Activated CD8-positive, alpha-beta memory T cell treated with anti-CD3 and anti-CD28 coated beads for 48 hours (primary cell): Measurements from ENCODE around the gene KCNS1.

ENCODE experiments used
- DNase-seq, 3 experiments: peaks; one replicate each; pipeline ENCODE4 v3.0.0-alpha.2; 2020; ENCODE audit warnings: low read depth in 2 of 3, low spot score in 2 of 3

Gene KCNS1

DNA sequence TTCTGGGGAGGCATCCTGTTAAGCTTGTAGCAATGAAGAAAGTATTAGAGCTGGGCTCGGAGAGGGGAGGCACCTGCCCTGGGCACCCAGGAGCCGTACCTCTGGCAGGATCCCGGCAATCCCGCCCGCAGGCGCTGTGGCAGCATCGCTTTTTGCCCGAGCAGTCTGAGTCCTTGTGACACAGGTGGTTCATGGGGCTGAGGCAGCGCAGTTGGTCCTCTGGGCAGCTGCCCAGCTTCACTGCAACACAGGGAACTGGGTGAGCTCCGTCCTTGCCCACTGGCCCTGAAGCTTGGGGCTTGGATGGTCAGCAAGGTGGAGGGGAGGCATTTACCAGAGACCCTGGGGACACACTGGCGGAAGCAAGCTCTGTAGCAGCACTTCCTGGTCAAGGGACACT lies 9.4 kb upstream of the KCNS1 start:
- no peak for DNase-seq

DNA sequence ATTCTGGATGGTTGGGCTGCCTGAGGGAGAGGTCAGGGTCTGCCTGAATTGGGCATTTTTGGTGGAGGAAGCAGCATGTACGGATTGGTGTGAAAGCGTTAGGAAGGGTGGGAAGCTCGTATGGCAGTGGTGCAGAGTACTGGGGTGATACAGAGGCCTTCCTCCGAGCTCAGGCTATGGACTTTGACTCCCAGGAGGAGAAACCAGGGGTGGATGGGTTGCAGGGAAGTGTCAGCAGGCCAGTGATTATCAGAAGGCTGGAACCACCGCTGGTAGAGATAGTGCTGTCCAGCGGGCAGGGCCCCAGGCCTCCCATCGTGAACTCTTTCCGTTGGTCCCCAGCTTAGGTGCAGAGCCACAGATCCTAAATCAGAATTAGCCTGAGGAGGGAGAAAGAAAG lies 8.7 kb upstream of the KCNS1 start:
- no peak for DNase-seq

DNA sequence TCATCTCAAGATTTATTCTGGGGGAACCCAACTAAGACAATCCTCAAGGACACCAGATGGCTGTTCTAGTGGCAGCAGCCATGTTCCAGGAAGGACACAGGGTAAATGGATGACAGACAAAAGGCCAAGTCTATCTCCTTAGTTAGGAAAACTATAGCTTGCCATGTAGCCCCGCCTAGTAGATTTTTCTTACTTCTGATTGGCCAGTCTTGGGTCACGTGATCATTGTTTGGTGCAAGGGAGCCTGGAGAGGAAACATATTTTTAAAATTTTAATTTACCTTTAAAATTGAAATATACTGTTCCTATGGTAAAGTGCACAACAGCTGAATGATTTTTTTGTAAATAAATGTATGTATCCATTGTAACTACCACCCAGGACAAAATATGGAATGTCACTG lies 4.4 kb upstream of the KCNS1 start:
- DNase-seq: no peak

DNA sequence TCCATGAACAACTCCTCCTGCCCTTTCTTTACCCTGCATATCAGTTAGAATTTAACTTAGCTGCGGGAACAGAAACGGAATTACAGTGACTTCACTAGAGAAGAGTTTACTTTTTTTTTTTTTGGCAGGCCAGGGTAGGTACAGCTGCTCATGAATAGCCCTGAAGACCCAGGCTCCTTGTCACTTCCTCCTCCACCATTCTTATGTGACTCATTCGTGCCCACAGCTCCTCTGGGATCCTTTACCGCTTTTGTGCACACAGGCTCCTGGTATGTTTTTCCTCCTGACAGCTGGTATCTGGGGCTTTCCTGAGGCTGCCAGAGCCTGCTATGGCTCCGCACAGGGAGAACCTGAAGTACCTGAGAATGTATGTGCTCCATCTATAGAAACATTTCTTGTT lies 3.9 kb upstream of the KCNS1 start:
- DNase-seq: no peak

DNA sequence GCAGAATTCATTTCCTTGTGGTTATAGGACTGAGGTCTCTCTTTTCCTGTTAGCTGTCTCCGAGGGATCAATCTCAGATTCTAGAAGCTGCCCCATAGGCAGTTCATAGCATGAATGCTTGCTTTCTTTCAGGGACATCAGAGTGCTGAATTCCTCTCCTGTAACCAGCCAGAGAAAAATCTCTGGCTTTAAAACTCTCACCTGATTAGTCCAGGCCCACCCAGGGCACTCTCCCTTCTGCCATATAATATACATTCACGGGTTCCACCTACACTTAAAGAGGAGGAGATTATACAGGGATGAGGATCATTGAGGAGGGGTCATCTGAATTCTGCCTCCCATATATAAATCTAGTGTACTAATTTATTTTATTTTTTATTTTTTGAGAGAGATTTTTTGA lies 2.1 kb upstream of the KCNS1 start:
- DNase-seq: no peak

DNA sequence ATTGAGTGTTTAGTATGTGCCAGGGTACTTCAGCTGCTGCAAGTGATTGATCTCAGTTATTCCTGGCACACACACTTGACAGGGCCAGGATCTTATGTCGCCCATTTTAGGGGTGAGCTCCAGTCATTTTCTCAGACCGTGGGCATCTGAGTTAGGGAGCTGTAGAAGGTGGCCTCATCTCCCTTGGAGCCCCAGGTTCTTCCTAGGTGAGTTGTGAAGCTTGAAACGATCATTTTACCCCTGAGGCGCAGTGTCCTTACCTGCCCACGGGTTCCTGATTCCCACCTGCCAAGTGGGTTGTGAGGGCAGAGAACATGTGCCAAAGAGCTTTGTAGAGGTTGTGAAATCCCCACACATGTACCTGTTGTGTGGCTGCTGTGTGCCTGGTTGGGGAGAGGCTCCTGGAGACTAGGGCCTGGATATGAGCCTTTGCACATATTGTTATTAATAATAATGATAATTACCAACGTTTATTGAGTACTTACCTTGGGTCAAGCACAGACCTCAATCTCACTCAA lies 465 bp upstream of the KCNS1 start:
- no peak for DNase-seq

DNA sequence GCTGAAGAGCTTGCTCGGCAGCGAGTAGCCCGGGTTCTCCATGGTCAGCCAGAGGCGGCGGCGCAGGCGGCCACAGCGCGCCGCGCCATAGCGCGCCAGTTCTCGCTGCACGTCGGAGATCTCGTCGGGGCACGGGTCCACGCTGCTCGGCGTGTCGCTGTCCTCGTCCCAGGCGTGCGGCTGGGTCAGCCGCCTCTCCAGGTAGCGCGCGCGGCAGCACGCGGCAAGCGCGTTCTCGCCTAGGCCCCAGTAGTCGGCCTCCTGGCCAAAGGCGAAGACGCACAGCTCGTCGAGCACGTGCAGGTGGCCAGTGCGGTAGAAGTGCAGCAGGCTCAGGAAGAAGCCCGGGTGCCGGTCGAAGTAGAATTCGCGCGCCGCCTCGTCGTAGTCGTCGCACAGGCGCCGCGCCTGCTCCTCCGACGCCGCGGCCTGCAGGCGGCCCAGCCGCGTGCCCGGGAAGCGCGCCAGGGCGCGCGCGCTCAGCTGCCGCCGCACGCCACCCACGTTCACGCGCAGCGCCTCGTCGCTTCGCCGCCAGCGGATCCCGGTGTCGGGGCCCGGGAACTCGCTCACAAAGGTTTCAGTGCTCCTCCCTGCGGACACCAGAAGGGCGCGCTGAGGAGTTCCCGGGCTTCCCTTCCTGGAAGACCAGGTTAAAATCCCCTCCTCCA lies 2.7 kb downstream of the KCNS1 start:
- no peak for DNase-seq

DNA sequence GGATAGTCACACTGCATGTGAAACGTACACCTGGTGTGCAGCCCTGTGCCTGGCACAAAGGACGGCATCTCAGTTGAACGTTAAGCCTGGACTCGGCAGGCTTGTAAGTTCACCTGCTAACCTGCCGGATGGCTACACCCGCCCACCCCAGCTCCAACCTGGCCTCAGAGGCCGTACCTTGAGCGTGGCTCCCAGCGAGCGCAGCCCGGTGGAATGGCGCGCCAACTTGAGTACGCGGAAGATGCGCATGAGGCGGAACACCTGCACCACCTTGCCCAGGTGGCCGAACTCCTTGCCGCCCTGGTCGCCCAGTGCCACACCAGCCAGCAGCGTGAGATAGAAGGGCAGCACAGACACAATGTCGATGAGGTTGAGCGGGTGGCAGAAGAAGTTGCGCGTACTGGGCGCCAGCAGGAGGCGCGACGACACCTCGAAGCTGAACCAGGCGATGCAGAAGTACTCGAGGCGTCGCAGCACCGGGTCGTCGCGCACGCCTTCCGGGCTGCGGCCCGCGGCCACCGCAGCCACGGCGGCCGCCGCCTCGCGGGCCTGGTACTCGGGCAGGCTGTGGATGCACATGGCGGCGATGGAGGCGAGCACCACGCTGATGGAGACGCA lies 3.3 kb downstream of the KCNS1 start:
- DNase-seq: peak in 2 of 3 experiments; percentile 16 to 18

DNA sequence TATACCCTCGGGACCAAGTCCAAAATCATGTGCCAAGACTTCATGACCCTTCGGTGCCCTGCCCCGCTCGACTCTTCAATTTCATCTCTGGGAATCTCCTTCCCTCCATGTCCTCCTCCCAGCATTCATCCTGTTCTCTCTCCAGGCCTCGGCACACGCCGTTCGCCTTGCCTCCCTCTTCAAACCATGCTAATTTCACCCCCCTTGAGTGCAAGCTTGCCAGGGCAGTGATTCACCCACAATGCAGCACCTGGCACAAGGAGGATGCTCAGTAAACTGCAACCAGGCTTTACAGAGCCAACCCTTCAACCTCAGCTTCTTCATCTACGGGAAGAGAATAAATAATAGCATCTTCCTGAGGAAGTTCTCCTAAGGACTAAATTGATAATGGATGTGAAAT lies 4.1 kb downstream of the KCNS1 start:
- DNase-seq: no peak

DNA sequence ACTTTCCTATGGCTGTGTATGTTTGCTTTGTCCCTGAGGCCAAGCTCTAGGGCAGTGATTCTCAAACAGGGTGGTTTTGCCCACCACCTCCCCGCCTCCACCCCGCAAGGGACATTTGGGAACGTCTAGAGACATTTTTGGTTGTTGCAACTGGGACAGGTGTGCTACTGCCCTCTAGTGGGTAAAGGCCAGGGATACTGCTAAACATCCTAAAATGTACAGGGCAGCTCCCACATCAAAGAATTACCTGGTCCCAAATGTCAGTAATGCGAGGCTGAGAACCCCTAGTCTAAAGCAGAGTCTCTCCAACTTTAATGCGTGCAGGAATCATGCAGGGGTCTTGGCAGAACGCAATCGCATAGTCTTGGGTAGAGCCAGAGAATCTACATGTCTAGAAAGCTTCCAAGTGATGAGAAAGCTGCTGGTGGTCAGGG lies 5.1 kb downstream of the KCNS1 start:
- DNase-seq: peak in 2 of 3 experiments; percentile 12 to 16

DNA sequence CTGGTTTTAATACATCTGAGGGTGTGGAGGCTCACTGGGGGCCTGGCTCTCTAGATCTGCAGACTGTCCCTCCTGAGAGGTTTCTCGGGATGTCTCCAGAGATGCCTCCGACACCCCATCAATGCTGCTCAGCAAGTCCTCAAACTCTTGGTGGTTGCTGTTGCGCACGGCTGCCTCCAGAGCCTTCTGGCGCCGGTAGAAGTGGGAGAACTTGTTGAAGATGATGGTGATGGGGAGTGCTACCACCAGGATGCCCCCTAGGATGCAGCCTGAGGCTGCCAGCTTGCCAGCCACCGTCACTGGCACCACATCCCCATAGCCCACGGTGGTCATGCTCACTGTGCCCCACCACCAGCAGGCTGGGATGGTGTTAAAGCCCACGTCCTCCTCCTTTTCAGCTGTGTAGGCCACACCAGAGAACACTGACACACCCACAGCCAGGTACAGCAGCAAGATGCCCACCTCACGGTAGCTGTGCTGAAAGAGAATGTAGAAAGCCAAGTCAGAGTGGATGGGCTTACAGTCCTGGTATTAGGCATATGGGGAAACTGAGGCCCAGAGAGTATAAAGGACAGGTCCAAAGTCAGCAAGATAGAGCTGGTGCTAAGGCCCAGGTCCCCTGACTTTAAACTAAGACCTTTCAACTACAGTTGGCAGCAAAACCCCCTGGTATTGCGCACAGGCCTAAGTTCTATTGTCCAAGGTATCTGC lies 5.9 kb downstream of the KCNS1 start:
- DNase-seq: no peak

DNA sequence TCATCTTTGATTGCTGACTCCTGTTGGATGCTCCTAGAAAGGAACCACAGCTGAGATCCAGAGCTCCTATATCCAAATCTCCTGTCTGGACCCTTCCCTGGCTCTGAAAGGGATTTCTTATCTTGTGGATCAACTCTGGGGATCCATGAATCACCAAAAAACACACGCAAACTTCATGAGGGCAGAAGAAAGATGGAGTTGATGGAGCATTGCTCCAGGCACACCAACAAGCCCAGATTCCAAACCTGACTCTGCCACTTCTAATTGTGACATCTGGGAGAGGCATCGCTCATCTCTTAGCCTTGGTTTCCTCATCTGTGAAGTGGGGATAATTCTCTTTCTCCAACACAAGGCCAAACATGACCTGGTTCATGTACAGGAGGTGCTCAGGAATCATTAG lies 6.7 kb downstream of the KCNS1 start:
- DNase-seq: no peak

DNA sequence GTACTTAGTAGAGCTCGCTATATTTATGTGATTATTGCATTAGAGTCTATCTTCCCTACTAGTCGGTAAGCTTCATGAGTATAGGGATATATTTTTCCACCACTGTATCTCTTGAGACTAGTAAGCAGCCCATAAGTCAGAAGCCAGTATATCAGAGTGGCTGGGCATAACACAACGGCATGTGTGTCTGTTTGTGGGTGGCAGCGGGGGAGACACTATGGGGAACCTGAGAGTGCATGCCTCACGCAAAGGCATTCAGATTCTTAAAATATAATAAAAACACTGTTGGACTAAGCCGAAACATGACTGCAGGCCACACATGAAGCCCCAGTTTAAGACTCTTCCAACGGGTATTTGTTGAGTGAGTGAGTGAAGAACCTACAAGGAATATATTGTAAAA lies 8.0 kb downstream of the KCNS1 start:
- no peak for DNase-seq

DNA sequence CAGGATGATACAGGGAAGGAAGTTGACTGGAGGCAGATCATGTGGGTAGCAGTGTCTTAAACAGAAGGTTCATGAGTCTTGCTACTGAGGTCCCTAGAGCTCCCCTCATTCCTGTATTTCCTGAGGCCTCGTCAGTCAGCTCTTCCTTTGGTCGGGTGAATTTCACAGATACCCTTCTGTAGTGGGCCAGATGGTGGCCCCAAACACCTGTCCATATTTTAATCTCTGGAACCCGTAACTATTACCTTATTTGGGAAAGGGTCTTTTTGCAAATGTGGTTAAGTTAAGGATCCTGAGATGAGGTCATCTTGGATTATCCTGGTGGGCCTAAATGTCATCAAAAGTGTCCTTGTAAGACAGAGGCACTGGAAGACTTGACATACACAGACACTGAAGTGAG lies 9.6 kb downstream of the KCNS1 start:
- no peak for DNase-seq

DNA sequence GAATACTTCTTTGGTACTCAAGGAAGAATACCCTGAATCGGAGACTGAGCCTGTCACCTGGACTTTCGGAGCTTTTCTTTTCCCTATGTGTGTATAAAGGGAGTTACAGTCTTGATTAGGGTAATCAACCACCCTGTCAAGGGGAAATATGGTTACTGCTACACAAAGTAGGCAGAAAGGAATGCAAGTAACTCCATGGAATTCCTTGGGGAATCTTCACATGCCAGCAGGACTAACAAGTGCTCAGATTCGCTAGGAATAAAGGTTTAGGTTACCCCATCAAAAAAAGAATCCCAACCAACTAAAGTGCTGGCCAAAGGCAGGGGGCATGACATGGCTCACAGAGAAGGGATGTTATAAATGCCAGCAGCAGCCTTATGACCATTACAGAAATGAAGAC lies 10.4 kb downstream of the KCNS1 start:
- DNase-seq: no peak

DNA sequence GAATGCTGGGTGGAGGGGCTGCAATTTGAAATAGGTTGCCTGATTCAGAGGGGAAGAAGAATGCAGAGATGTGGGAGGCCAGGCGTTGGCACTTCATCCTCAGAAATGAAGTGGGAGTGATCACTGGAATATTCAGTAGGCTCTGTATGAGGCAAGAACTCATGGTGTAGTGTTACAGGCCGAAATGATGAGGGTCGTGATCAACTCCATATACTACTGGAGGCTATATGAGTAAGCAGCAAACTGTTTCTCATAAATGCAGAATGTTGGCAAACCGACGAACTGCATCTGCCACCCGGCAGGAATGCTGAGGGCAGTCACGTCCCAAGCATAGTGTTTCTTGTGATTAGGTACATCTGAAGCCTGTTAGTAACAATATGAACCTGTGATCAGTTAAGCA lies 12.7 kb downstream of the KCNS1 start:
- no peak for DNase-seq

DNA sequence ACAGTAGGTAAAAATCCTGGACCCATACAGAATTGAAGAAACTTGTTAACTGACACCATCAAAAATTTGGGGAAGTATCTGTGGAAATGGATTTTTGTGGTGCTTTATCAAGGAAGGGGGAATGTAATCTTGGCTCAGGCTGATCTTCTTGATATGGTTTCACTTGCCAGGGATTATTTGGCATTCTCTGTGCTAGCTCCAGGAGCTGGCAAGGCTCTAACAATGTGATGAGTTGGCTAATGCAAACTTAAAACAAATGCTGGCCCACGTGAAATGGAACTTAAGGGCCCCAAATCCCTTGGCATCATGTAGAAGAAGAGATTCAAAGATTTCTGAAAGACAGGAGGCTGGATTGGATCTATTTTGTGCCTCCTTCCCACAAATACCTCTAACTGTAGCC lies 13.1 kb downstream of the KCNS1 start:
- DNase-seq: no peak

DNA sequence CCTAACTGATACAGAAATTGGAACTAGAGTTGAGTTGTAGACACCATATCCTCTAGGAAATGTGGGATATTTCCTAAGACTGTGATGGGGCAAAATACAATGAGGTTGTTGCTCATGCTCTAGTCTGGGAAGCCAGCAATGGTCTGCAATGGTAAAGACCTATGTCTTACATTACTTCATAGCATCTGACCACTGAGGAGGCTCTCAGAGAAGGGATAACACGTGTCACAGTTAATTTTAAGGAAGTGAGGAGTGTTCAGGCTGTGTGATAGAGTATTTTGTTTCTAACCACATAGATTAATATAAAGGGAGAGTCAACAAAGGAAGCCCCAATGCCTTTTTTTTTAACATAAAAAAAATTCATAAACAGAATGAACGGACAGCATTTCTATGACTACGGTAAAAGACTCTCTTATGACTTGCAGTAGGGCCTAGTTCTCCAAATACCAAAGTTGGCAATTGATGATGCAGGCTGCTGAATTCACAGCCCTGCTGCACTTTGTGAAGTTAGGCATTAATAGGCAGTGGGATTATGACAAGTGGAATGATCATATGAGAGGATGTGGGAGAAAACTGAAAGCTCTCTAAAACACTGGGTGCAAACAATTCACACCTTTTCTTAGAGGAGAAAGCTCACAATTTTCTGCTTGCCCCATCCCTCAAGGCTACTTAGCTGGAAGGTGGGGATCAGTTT lies 13.7 kb downstream of the KCNS1 start:
- DNase-seq: no peak

DNA sequence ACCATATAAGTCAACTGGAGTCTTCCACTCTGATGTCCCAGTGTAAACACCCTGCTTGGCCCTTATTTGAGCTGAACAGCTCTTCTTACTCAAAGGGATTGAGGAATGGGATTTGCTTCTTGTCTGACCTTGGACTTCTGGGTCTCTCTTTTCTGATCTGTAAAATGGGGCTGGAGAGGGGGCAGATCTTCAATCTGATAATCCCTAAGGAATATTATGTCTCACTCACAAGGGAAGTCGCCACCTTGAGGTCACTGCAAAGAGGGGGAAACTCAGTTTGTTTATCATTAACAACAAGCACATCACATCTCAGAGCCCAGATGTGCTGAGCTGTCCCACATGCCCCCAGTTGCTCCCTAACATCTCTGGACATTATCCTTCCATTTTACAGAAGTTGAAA lies 15.1 kb downstream of the KCNS1 start:
- no peak for DNase-seq

DNA sequence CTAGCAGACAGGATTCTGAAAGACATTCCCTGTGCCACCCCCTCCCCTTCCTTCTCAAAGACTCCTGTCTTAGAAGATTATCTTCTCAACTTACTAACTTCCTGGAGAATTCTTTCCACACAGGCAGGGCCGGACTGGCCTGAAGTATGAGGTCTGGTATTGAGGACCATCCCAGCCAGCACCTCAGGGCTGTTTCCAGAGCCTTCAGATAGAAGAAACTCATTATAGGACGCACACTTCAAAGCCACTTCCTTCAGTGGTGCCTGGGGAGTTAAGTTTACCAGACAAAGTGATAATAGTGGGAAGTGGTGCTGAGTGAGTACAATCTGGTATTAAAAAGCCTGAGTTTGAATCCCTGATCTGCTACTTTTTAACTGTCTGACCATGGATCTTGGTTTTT lies 15.6 kb downstream of the KCNS1 start:
- DNase-seq: no peak

DNA sequence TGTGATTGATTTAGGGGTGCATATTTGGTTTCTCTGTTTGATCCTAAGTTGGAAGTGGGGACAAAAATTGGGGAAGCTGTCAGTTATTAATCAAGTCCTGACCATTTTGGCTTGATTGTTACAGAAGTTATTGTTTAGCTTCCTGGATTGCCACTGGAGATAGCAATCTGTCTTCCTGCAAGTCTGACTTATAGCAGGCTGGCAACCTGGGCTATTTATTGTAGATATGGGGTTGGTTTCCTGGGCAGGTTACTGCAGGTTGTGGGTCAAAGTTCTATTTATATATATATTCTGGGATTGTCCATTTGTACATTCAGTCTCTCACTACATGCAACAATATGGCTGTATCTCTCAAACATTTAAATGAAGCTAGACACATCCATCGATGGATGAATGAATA lies 17.8 kb downstream of the KCNS1 start:
- DNase-seq: no peak

DNA sequence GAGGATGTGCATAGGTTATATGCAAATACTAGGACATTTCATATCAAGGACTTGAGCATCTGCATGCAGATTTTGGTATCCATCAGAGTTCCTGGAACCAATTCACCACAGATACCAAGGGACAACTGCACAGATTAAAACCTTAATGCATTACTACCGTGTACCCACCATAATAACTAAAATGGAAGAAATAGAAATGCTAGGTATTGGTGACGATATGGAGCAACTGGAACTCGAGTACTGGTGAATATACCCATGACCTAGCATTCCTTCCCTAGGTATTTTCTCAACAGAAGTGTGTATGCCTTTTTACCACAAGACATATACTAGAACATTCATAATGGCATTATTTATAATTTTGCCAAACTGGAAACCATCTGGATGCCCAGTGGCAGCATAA lies 18.5 kb downstream of the KCNS1 start:
- no peak for DNase-seq
